Neuronal stem cell (in vitro differentiated cells): ENCODE data around the gene CNFN. TPM values are rescaled to one million over a fixed set of nuclear protein-coding genes. Genes with fewer than 3 reads are reported as not detected.

Source experiments
- DNase-seq: peaks from one replicate; pipeline ENCODE4 v3.0.0-alpha.2; 2013; ENCODE audit warnings: low spot score
- H2AFZ ChIP-seq: one replicate; pipeline ENCODE4 v1.6.1; 2013; ENCODE audit warnings: mild to moderate bottlenecking, low read length, inconsistent platforms
- H2AK5ac ChIP-seq: 2 replicates; pipeline ENCODE4 v1.6.1; 2013; ENCODE audit warnings: low read depth, mild to moderate bottlenecking, inconsistent platforms, low read length, moderate library complexity, mixed read lengths
- H2BK120ac ChIP-seq: 2 replicates; pipeline ENCODE4 v1.6.1; 2013; ENCODE audit warnings: low read depth, mild to moderate bottlenecking, inconsistent platforms, low read length, moderate library complexity, mixed read lengths
- H2BK12ac ChIP-seq: one replicate; pipeline ENCODE4 v1.6.1; 2013; ENCODE audit warnings: low read length, inconsistent platforms
- H2BK15ac ChIP-seq: 2 replicates; pipeline ENCODE4 v1.6.1; 2013; ENCODE audit warnings: mild to moderate bottlenecking, low read length, inconsistent platforms, mixed read lengths
- H2BK5ac ChIP-seq: one replicate; pipeline ENCODE4 v1.6.1; 2013; ENCODE audit warnings: inconsistent platforms, mild to moderate bottlenecking, low read length, moderate library complexity
- H3K14ac ChIP-seq: one replicate; pipeline ENCODE4 v1.6.1; 2013; ENCODE audit warnings: low read length, inconsistent platforms
- H3K18ac ChIP-seq: 2 replicates; pipeline ENCODE4 v1.6.1; 2013; ENCODE audit warnings: low read length, inconsistent platforms
- H3K23ac ChIP-seq: 2 replicates; pipeline ENCODE4 v1.6.1; 2013; ENCODE audit warnings: low read depth, mild to moderate bottlenecking, mixed read lengths, low read length, inconsistent platforms; ENCODE audit not compliant: poor library complexity
- H3K27ac ChIP-seq: replicated peaks from 3 replicates; pipeline ENCODE4 v1.5.1; 2013; ENCODE audit warnings: low read length, inconsistent platforms
- H3K27me3 ChIP-seq, 3 experiments: 2 replicates each; pipeline ENCODE4 v1.6.1; 2013; ENCODE audit warnings: low read length in 3 of 3, mild to moderate bottlenecking in 2 of 3, inconsistent platforms in 1 of 3, low read depth in 1 of 3, mixed read lengths in 1 of 3, moderate library complexity in 1 of 3; ENCODE audit not compliant: control insufficient read depth in 3 of 3, insufficient read depth in 3 of 3
- H3K36me3 ChIP-seq, 2 donors: replicated peaks in 1 of 2; 2 replicates each; pipeline ENCODE4 v1.6.1; 2013; ENCODE audit warnings: low read length in 2 of 2; ENCODE audit not compliant: control insufficient read depth in 2 of 2, insufficient read depth in 2 of 2
- H3K4ac ChIP-seq: 2 replicates; pipeline ENCODE4 v1.6.1; 2013; ENCODE audit warnings: inconsistent platforms, mild to moderate bottlenecking, low read length, moderate library complexity
- H3K4me1 ChIP-seq, 2 donors: 1 replicate in 1 of 2; 2 replicates in 1 of 2; pipeline ENCODE4 v1.6.1; 2013; ENCODE audit warnings: low read length in 2 of 2, low read depth in 1 of 2; ENCODE audit not compliant: control insufficient read depth in 2 of 2, insufficient read depth in 1 of 2
- H3K4me2 ChIP-seq: one replicate; pipeline ENCODE4 v1.6.1; 2013; ENCODE audit warnings: mild to moderate bottlenecking, low read length, inconsistent platforms; ENCODE audit not compliant: insufficient read depth, poor library complexity, severe bottlenecking
- H3K4me3 ChIP-seq, 2 donors: 2 replicates each; pipeline ENCODE4 v1.5.1; 2013; ENCODE audit warnings: low read length in 2 of 2, mild to moderate bottlenecking in 2 of 2, inconsistent platforms in 1 of 2, moderate library complexity in 1 of 2
- H3K79me1 ChIP-seq: one replicate; pipeline ENCODE4 v1.6.1; 2013; ENCODE audit warnings: low read depth, mild to moderate bottlenecking, inconsistent platforms, low read length, moderate library complexity
- H3K9ac ChIP-seq: one replicate; pipeline ENCODE4 v1.6.1; 2013; ENCODE audit warnings: mild to moderate bottlenecking, low read depth, low read length, inconsistent platforms; ENCODE audit not compliant: poor library complexity
- H3K9me3 ChIP-seq, 2 donors: replicated peaks in 1 of 2; 2 replicates each; pipeline versions ENCODE3 to v1.6.1; 2013; ENCODE audit warnings: low read length in 2 of 2, mild to moderate bottlenecking in 2 of 2, inconsistent platforms in 1 of 2, low read depth in 1 of 2, mixed read lengths in 1 of 2, moderate library complexity in 1 of 2; ENCODE audit not compliant: control insufficient read depth in 2 of 2, insufficient read depth in 1 of 2
- H4K8ac ChIP-seq: one replicate; pipeline ENCODE4 v1.6.1; 2013; ENCODE audit warnings: low read depth, mild to moderate bottlenecking, inconsistent platforms, low read length, moderate library complexity
- H4K91ac ChIP-seq: one replicate; pipeline ENCODE4 v1.6.1; 2013; ENCODE audit warnings: low read length, low read depth, mild to moderate bottlenecking, inconsistent platforms; ENCODE audit not compliant: poor library complexity
- WGBS, 2 donors: extraction: QIAGEN DNeasy Blood & Tissue Kit; methylation state at CpG; one replicate each; pipeline ENCODE4 v1.1.7; 2013; ENCODE audit warnings: missing lambda C conversion rate in 2 of 2, mixed read lengths in 1 of 2; ENCODE audit not compliant: insufficient read length in 2 of 2, insufficient replicate concordance in 1 of 2; ENCODE audit errors: extremely low coverage in 2 of 2; 5-methylcytosine and 5-hydroxymethylcytosine counted together
- polyA plus RNA-seq, 2 experiments: library from polyadenylated mRNA; stranded (reverse); fragments of 200-250 nt; gene quantifications; one replicate each; pipeline ENCODE4 v1.2.3, GENCODE V29; 2013

CNFN gene
- 41.6 TPM for polyA plus RNA-seq (2013, experiment 1 of 2)
- 43.2 TPM for polyA plus RNA-seq (2013, experiment 2 of 2)

DNA sequence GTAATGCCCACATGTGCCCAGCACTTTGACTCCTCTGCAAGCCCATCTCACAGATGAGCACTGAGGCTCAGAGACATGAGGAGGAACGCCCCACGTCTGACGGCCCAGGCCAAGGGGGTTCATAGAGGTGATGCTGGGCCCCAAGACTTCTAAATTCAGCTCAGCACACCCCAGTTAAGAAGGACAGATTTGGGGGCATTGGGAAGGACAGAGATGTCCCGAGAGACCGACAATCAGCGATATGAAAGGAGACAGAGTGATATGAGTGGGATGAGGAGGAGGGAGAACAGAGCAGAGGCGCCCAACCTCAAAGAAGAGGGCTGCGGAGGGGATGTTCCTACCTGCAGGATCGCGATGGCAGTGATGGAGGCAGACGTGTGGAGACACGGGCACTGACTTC is at the start of gene CNFN:
CNFN (minus strand) TSS at position 399 of the 400 bp plus-strand sequence. CDS start 1,260 bp downstream, outside the sequence.
- no peak within 1 kb of the TSS for H3K4ac ChIP-seq
- DNase-seq = no peak
- no peak within 1 kb of the TSS for H2BK5ac ChIP-seq
- no peaks in the 10 kb centered on the region for H3K79me1 ChIP-seq
- peaks cover 0 to 47% (median 12%) of the 10 kb centered on the region in 3 experiments for H3K27me3 ChIP-seq
- H3K14ac ChIP-seq = no peak within 1 kb of the TSS
- no peak within 1 kb of the TSS for H4K91ac ChIP-seq
- no peak within 1 kb of the TSS for H2BK12ac ChIP-seq
- peaks cover 4 to 7% of the 10 kb centered on the region in 2 donors for H3K4me1 ChIP-seq
- no peak within 1 kb of the TSS for H3K4me2 ChIP-seq
- H3K36me3 ChIP-seq = no peaks in the 10 kb centered on the region
- no peak within 1 kb of the TSS for H3K4me3 ChIP-seq
- no peak within 1 kb of the TSS for H3K27ac ChIP-seq
- H3K9ac ChIP-seq = no peak within 1 kb of the TSS
- H2AK5ac ChIP-seq = peak within 1 kb of the TSS; percentile 50
- H3K18ac ChIP-seq = peak within 1 kb of the TSS; percentile 53
- peak within 1 kb of the TSS; percentile 49 for H2BK15ac ChIP-seq
- WGBS, 2 donors = no CpG with 5 or more reads among the region's 12 CpGs
- no peak within 1 kb of the TSS for H2AFZ ChIP-seq
- no peak within 1 kb of the TSS for H2BK120ac ChIP-seq
- no peak within 1 kb of the TSS for H3K23ac ChIP-seq
- H3K9me3 ChIP-seq = no peaks in the 10 kb centered on the region
- H4K8ac ChIP-seq = no peak within 1 kb of the TSS

DNA sequence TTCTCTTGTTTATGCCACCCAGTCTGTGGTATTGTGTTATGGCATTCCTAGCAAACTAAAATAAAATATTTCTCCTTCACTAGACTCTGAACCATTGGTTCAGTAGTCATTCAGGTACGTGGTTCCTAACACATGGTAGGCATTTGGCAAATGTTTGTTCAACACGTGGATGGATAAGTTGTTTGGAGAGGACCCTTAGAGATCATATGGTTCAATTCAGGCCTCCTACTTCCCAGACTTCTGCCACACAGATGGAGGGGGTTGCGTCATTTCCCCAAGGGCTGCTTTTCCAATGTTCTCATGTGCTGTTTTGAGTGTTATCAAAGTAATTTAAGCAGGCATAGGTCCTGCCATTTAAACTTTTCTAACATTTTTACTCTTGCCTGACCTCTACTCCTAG is 45.9 kb upstream of the CNFN start:
- no peak overlapping the region for H3K9ac ChIP-seq
- no peak overlapping the region for H2BK12ac ChIP-seq
- WGBS, 2 donors = no CpG with 5 or more reads among the region's 3 CpGs
- no peaks in the 10 kb centered on the region for H3K27me3 ChIP-seq
- no peak overlapping the region for H2BK5ac ChIP-seq
- no peak overlapping the region for H3K14ac ChIP-seq
- H2BK120ac ChIP-seq = no peak overlapping the region
- H3K36me3 ChIP-seq = no peaks in the 10 kb centered on the region
- no peak overlapping the region for H3K18ac ChIP-seq
- no peak overlapping the region for H2BK15ac ChIP-seq
- no peak overlapping the region for H2AK5ac ChIP-seq
- H4K91ac ChIP-seq = no peak overlapping the region
- no peak for DNase-seq
- no peaks in the 10 kb centered on the region for H3K9me3 ChIP-seq
- no peak overlapping the region for H3K4me3 ChIP-seq
- H3K4ac ChIP-seq = no peak overlapping the region
- no peak overlapping the region for H4K8ac ChIP-seq
- H3K4me2 ChIP-seq = no peak overlapping the region
- H3K4me1 ChIP-seq = peaks cover 2 to 6% of the 10 kb centered on the region in 2 donors
- no peak overlapping the region for H3K27ac ChIP-seq
- no peaks in the 10 kb centered on the region for H3K79me1 ChIP-seq
- no peak overlapping the region for H3K23ac ChIP-seq
- no peak overlapping the region for H2AFZ ChIP-seq

DNA sequence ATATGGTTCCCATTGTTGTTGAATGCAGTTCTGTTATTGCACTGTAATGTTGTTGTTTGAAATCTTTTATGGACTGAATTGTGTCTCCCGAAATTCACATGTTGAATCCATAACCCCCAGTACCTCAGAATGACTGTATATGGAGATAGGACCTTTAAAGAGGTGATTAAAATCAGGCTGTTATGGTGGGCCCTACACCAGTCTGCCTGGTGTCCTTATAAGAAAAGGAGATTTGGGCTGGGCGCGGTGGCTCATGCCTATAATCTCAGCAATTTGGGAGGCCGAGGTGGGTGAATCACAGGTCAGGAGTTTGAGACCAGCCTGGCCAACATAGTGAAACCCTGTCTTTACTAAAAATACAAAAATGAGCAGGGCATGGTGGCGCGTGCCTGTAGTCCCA is 45.2 kb upstream of the CNFN start:
- Histone ChIP-seq H3K14ac (no peak overlapping the region), H3K27ac (no peak overlapping the region), H3K4me1 (peaks cover 2 to 6% of the 10 kb centered on the region in 2 donors), H2AFZ (no peak overlapping the region), H2BK120ac (no peak overlapping the region), H2BK15ac (no peak overlapping the region), H3K18ac (no peak overlapping the region), H2BK5ac (no peak overlapping the region), H4K91ac (no peak overlapping the region), H4K8ac (no peak overlapping the region), H3K4ac (no peak overlapping the region), H3K9me3 (no peaks in the 10 kb centered on the region), H3K79me1 (no peaks in the 10 kb centered on the region), H3K36me3 (no peaks in the 10 kb centered on the region), H3K4me2 (no peak overlapping the region), H3K23ac (no peak overlapping the region), H3K4me3 (no peak overlapping the region), H3K27me3 (no peaks in the 10 kb centered on the region), H2AK5ac (no peak overlapping the region), H2BK12ac (no peak overlapping the region), H3K9ac (no peak overlapping the region)
- DNase-seq = no peak
- WGBS, 2 donors = no CpG with 5 or more reads among the region's 6 CpGs

GRCh38 chr19:42433503-42434260 is 43.6 kb upstream of the CNFN start:
- H3K23ac ChIP-seq = no peak overlapping the region

More at GRCh38 chr19:42433503-42434260, 43.6 kb upstream of the CNFN start:
- Histone ChIP-seq H3K36me3 (no peaks in the 10 kb centered on the region), H2BK120ac (no peak overlapping the region), H4K91ac (no peak overlapping the region), H3K9me3 (no peaks in the 10 kb centered on the region), H2AFZ (peak overlapping the region; percentile 74), H4K8ac (no peak overlapping the region), H3K18ac (no peak overlapping the region), H3K27me3 (no peaks in the 10 kb centered on the region), H2BK5ac (no peak overlapping the region), H3K4me1 (peaks cover 3 to 6% of the 10 kb centered on the region in 2 donors), H3K79me1 (no peaks in the 10 kb centered on the region), H2AK5ac (no peak overlapping the region), H3K4me3 (peak overlapping the region in 1 of 2 donors; percentile 24), H3K9ac (no peak overlapping the region), H2BK15ac (no peak overlapping the region), H3K27ac (no peak overlapping the region), H3K4me2 (no peak overlapping the region), H2BK12ac (no peak overlapping the region), H3K14ac (no peak overlapping the region), H3K4ac (no peak overlapping the region)
- WGBS, 2 donors = no CpG with 5 or more reads among the region's 9 CpGs
- DNase-seq = peak; percentile 78
